Fibroblast of pulmonary artery (primary cell): ENCODE data around the gene MT1B.

Experiments used
- DNase-seq: peaks from one replicate; pipeline ENCODE4 v3.0.0-alpha.2; 2010; ENCODE audit warnings: low read depth
- H3K4me3 ChIP-seq: replicated peaks from 2 replicates; pipeline ENCODE4 v1.5.1; 2011; ENCODE audit warnings: low read depth, mild to moderate bottlenecking, control low read depth, low read length, moderate library complexity
- CTCF ChIP-seq: IDR thresholded peaks from 2 replicates; pipeline ENCODE4 v1.5.1; 2011; ENCODE audit warnings: mild to moderate bottlenecking, control low read depth, low read length, inconsistent platforms; ENCODE audit errors: missing control alignments

MT1B gene

GRCh38 chr16:56701534-56701933, 49.8 kb downstream of the MT1B start:
- DNase-seq: no peak
- no peak for TF ChIP-seq CTCF
- no peak overlapping the region for H3K4me3 ChIP-seq
